ENCODE measurements around the gene CSNK1G3.

Gene CSNK1G3

GRCh38 chr5:123514615-123515355 is 2.8 kb downstream of the CSNK1G3 start:
- no peak for DNase-seq

- no peak for DNase-seq
Measured at GRCh38 chr5:123515904-123516303, 3.9 kb downstream of the CSNK1G3 start.

- DNase-seq: no peak
Measured at GRCh38 chr5:123517476-123517875, 5.5 kb downstream of the CSNK1G3 start.

GRCh38 chr5:123518111-123518510 is 6.1 kb downstream of the CSNK1G3 start:
- no peak for DNase-seq

- no peak for DNase-seq
Measured at GRCh38 chr5:123520677-123521247, 8.8 kb downstream of the CSNK1G3 start.

- DNase-seq: no peak
Measured at GRCh38 chr5:123524146-123524545, 12.2 kb downstream of the CSNK1G3 start.

- DNase-seq: no peak
Measured at GRCh38 chr5:123527190-123527589, 15.2 kb downstream of the CSNK1G3 start.

- DNase-seq: no peak
Measured at GRCh38 chr5:123528065-123528464, 16.1 kb downstream of the CSNK1G3 start.

GRCh38 chr5:123528878-123529277 is 16.9 kb downstream of the CSNK1G3 start:
- DNase-seq: no peak

- DNase-seq: no peak
Measured at GRCh38 chr5:123530728-123531127, 18.8 kb downstream of the CSNK1G3 start.

GRCh38 chr5:123535648-123536047 is 23.7 kb downstream of the CSNK1G3 start:
- DNase-seq: no peak

GRCh38 chr5:123537256-123537655 is 25.3 kb downstream of the CSNK1G3 start:
- DNase-seq: no peak

- DNase-seq: no peak
Measured at GRCh38 chr5:123537845-123538244, 25.9 kb downstream of the CSNK1G3 start.

- DNase-seq: no peak
Measured at GRCh38 chr5:123538670-123539459, 26.9 kb downstream of the CSNK1G3 start.

- DNase-seq: no peak
Measured at GRCh38 chr5:123540534-123540933, 28.6 kb downstream of the CSNK1G3 start.

GRCh38 chr5:123543438-123543837 is 31.5 kb downstream of the CSNK1G3 start:
- no peak for DNase-seq

GRCh38 chr5:123545506-123545905 is 33.5 kb downstream of the CSNK1G3 start:
- no peak for DNase-seq

- DNase-seq: no peak
Measured at GRCh38 chr5:123546657-123547056, 34.7 kb downstream of the CSNK1G3 start.

GRCh38 chr5:123549256-123549904 is 37.4 kb downstream of the CSNK1G3 start:
- DNase-seq: peak; percentile 30

- DNase-seq: no peak
Measured at GRCh38 chr5:123554601-123555000, 42.6 kb downstream of the CSNK1G3 start.

- DNase-seq: no peak
Measured at GRCh38 chr5:123557907-123558306, 45.9 kb downstream of the CSNK1G3 start.

GRCh38 chr5:123558762-123559433 is 46.9 kb downstream of the CSNK1G3 start:
- no peak for DNase-seq

GRCh38 chr5:123559434-123559775 is 47.4 kb downstream of the CSNK1G3 start:
- DNase-seq: no peak

Measured in activated T-cell treated with anti-CD3 and anti-CD28 coated beads for 4 hours (primary cell).